K562 (cell line): ENCODE data around the gene MAST3. TPM values are rescaled to one million over a fixed set of nuclear protein-coding genes. Genes with fewer than 3 reads are reported as not detected.

ENCODE experiments used
- BRCA1 ChIP-seq, 2 experiments: fragments of 450-650 bp in 1 of 2; sonication (generic) in 1 of 2; formaldehyde crosslinking in 1 of 2; IDR thresholded peaks; 2 replicates each; pipeline versions ENCODE4 v1.5.0 to v1.6.1; 2017 to 2020; ENCODE audit warnings: mild to moderate bottlenecking in 1 of 2, missing genetic modification reagents in 1 of 2
- EP300 ChIP-seq: IDR thresholded peaks from 2 replicates; pipeline ENCODE4 v1.6.1; 2012; ENCODE audit warnings: low read length, improper control_type of control experiment
- GABPB2 ChIP-seq: fragments of 250-450 bp; sonication (Bioruptor Pico); conservative IDR thresholded peaks from 2 replicates; pipeline ENCODE4 v1.5.1; 2021; ENCODE audit warnings: mild to moderate bottlenecking
- HDAC8 ChIP-seq: fragments of 450-650 bp; IDR thresholded peaks from 2 replicates; pipeline ENCODE4 v1.6.1; 2016; ENCODE audit warnings: mild to moderate bottlenecking, missing genetic modification characterization, moderate library complexity, missing compliant biosample characterization
- HMG20B ChIP-seq: fragments of 250-450 bp; sonication (Bioruptor Pico); IDR thresholded peaks from 2 replicates; pipeline ENCODE4 v1.5.0; 2021; ENCODE audit warnings: mild to moderate bottlenecking
- KAT7 ChIP-seq: sonication (generic); formaldehyde crosslinking; IDR thresholded peaks from 2 replicates; pipeline ENCODE4 v1.8.0; 2022; ENCODE audit warnings: missing genetic modification reagents, mild to moderate bottlenecking, borderline replicate concordance
- MECOM ChIP-seq: fragments of 250-450 bp; sonication (Bioruptor Pico); IDR thresholded peaks from 2 replicates; pipeline ENCODE4 v1.8.0; 2022; ENCODE audit warnings: inconsistent platforms
- NRF1 ChIP-seq, 2 experiments: fragments of 450-650 bp; IDR thresholded peaks in 1 of 2; conservative IDR thresholded peaks in 1 of 2; 2 replicates each; pipeline ENCODE4 v1.6.1; 2014; ENCODE audit warnings: mild to moderate bottlenecking in 2 of 2
- RFX7 ChIP-seq: fragments of 250-450 bp; sonication (Bioruptor Pico); IDR thresholded peaks from 2 replicates; pipeline ENCODE4 v1.5.1; 2021; ENCODE audit warnings: mild to moderate bottlenecking
- TBL1XR1 ChIP-seq, 2 experiments: IDR thresholded peaks; 2 replicates each; pipeline ENCODE4 v1.6.1; 2012; ENCODE audit warnings: improper control_type of control experiment in 2 of 2, low read length in 2 of 2, mild to moderate bottlenecking in 1 of 2
- U2AF1 ChIP-seq: fragments of 200-400 bp; formaldehyde crosslinking; optimal IDR thresholded peaks from 2 replicates; pipeline ENCODE3; 2017; ENCODE audit warnings: mild to moderate bottlenecking, low read depth, low read length, moderate library complexity
- ZBTB1 ChIP-seq: sonication (generic); formaldehyde crosslinking; IDR thresholded peaks from 2 replicates; pipeline ENCODE4 v1.8.1; 2023; ENCODE audit warnings: missing genetic modification reagents, low read depth, mild to moderate bottlenecking, borderline replicate concordance
- ZBTB17 ChIP-seq: fragments of 450-650 bp; formaldehyde crosslinking; IDR thresholded peaks from 2 replicates; pipeline ENCODE4 v1.4.0; 2020; ENCODE audit warnings: mild to moderate bottlenecking
- ZKSCAN3 ChIP-seq: fragments of 250-450 bp; sonication (Bioruptor Pico); IDR thresholded peaks from 2 replicates; pipeline ENCODE4 v1.4.0; 2020
- ZNF140 ChIP-seq: fragments of 250-450 bp; sonication (Bioruptor Pico); IDR thresholded peaks from 2 replicates; pipeline ENCODE4 v1.8.0; 2021; ENCODE audit warnings: moderate library complexity, mild to moderate bottlenecking, inconsistent platforms
- ZNF184 ChIP-seq: sonication (generic); formaldehyde crosslinking; IDR thresholded peaks from 2 replicates; pipeline ENCODE4 v1.5.0; 2020; ENCODE audit warnings: missing genetic modification reagents
- polyA plus RNA-seq, 8 experiments: library from polyadenylated mRNA; depleted of rRNA in 4 of 8; stranded (reverse) in 5 of 8; unstranded in 3 of 8; fragments of >200 nt; fragmentation: Nextera tagmentation in 2 of 8; fragmentation: Illumina TruSeq in 1 of 8; extraction: Ambion mirVana in 2 of 8; extraction: Trizol in 1 of 8; gene quantifications; 2 replicates each; pipeline versions ENCODE4 v1.2.1 to v1.2.3, GENCODE V29; 2011 to 2014; ENCODE audit warnings: inconsistent platforms in 1 of 8, missing spikeins in 1 of 8
- total RNA-seq, 7 experiments: library from RNA; depleted of rRNA in 6 of 7; stranded (reverse); fragments of >200 nt in 6 of 7; fragmentation: Illumina TruSeq in 2 of 7; extraction: Trizol in 2 of 7; gene quantifications; 2 replicates each; pipeline versions ENCODE4 v1.2.1 to v1.2.3, GENCODE V29; 2011 to 2021; ENCODE audit warnings: low replicate concordance in 1 of 7
- TF ChIP-seq, protein P1 (sequence below): sonication (generic); formaldehyde crosslinking; IDR thresholded peaks from 2 replicates; pipeline ENCODE4 v1.8.0; 2023; ENCODE audit warnings: missing genetic modification reagents, mild to moderate bottlenecking, borderline replicate concordance
- TF ChIP-seq, protein P2 (sequence below), 2 experiments: IDR thresholded peaks; 2 replicates each; pipeline ENCODE4 v1.6.1; 2011; ENCODE audit warnings: borderline replicate concordance in 1 of 2, control low read depth in 1 of 2, low read depth in 1 of 2, low read length in 1 of 2, mild to moderate bottlenecking in 1 of 2, mixed read lengths in 1 of 2, moderate library complexity in 1 of 2; ENCODE audit not compliant: insufficient read depth in 1 of 2, insufficient read length in 1 of 2, poor library complexity in 1 of 2, severe bottlenecking in 1 of 2; ENCODE audit errors: extremely low read depth in 1 of 2
- TF ChIP-seq, protein P3 (sequence below): fragments of 150-350 bp; conservative IDR thresholded peaks from 2 replicates; pipeline ENCODE4 v1.6.1; 2014; ENCODE audit warnings: low read length

The MAST3 gene
- total and polyA plus RNA-seq, 9 of the 15 experiments (the other 6 are each of a cell fraction or from before 2014, with no cell fraction given): 0.94 to 9.9 (median 2.4) TPM

DNA sequence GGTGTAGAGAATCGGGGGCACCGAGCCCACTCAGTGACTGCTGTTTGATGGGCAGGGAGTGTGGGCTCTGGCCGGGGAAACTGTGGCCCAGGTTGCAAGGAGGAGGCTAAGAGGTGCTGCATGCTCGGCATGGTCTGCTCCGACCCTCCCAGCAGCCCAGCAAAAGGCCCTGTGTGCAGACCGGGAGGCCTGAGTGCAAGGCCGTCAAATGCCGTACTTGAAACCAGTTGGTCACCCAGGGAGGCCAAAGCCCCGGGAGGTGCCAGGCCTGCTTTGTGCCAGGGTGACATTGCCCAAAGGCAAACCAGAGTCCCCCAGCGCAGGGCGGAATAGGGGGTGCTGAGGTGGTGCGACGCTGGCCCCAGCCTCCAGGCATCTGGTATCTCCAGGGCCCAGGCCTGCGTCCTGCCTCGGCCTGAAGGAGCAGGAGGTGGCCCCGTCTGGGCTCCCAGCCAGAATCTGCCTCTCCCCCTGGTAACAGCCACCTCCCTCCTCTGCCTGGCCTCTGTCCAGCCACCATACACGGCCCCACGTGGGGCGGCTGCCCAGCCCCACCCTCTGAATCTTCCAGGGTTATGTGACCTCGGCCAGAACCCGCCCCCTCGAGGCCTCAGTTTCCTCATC, 59.4 kb downstream of the MAST3 start (continued):
- TF ChIP-seq ZKSCAN3 (CRISPR knock-in tag) (no peak), HMG20B (CRISPR knock-in tag) (no peak), ZNF184 (CRISPR knock-in tag) (no peak), NRF1 (conservative IDR thresholded peaks at IDR 0.05 in 1 of 2, IDR thresholded peaks at IDR 0.05 in 1 of 2) (peak; percentile 74 to 78), KAT7 (CRISPR knock-in tag) (0 out of 2 replicates have a peak, but pooled peaks have one; percentile 57), BRCA1 (IDR thresholded peaks at IDR 0.05) (no peak), BRCA1 (CRISPR knock-in tag; IDR thresholded peaks at IDR 0.05) (no peak), ZBTB1 (CRISPR knock-in tag) (peak; percentile 54; the same call in 1 of the 2 replicates), TBL1XR1 (IDR thresholded peaks at IDR 0.05; ENCODE audit: low read length in 2 of 2) (peak in 1 of 2 experiments; percentile 36; a peak in 1 of 4 replicates), GABPB2 (CRISPR knock-in tag) (no peak), MECOM (no peak), U2AF1 (no peak), HDAC8 (tag) (0 out of 2 replicates have a peak, but pooled peaks have one; percentile 22), ZNF140 (no peak), ZBTB17 (CRISPR knock-in tag) (0 out of 2 replicates have a peak, but pooled peaks have one; percentile 22), RFX7 (CRISPR knock-in tag) (no peak), EP300 (peak; percentile 75; the same call in 1 of the 2 replicates)
- TF ChIP-seq, protein P1, sequence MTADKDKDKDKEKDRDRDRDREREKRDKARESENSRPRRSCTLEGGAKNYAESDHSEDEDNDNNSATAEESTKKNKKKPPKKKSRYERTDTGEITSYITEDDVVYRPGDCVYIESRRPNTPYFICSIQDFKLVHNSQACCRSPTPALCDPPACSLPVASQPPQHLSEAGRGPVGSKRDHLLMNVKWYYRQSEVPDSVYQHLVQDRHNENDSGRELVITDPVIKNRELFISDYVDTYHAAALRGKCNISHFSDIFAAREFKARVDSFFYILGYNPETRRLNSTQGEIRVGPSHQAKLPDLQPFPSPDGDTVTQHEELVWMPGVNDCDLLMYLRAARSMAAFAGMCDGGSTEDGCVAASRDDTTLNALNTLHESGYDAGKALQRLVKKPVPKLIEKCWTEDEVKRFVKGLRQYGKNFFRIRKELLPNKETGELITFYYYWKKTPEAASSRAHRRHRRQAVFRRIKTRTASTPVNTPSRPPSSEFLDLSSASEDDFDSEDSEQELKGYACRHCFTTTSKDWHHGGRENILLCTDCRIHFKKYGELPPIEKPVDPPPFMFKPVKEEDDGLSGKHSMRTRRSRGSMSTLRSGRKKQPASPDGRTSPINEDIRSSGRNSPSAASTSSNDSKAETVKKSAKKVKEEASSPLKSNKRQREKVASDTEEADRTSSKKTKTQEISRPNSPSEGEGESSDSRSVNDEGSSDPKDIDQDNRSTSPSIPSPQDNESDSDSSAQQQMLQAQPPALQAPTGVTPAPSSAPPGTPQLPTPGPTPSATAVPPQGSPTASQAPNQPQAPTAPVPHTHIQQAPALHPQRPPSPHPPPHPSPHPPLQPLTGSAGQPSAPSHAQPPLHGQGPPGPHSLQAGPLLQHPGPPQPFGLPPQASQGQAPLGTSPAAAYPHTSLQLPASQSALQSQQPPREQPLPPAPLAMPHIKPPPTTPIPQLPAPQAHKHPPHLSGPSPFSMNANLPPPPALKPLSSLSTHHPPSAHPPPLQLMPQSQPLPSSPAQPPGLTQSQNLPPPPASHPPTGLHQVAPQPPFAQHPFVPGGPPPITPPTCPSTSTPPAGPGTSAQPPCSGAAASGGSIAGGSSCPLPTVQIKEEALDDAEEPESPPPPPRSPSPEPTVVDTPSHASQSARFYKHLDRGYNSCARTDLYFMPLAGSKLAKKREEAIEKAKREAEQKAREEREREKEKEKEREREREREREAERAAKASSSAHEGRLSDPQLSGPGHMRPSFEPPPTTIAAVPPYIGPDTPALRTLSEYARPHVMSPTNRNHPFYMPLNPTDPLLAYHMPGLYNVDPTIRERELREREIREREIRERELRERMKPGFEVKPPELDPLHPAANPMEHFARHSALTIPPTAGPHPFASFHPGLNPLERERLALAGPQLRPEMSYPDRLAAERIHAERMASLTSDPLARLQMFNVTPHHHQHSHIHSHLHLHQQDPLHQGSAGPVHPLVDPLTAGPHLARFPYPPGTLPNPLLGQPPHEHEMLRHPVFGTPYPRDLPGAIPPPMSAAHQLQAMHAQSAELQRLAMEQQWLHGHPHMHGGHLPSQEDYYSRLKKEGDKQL (CRISPR knock-in tag): 0 out of 2 replicates have a peak, but pooled peaks have one; percentile 75
- TF ChIP-seq, protein P2, sequence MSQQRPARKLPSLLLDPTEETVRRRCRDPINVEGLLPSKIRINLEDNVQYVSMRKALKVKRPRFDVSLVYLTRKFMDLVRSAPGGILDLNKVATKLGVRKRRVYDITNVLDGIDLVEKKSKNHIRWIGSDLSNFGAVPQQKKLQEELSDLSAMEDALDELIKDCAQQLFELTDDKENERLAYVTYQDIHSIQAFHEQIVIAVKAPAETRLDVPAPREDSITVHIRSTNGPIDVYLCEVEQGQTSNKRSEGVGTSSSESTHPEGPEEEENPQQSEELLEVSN (IDR thresholded peaks at IDR 0.05; ENCODE audit: borderline replicate concordance in 1 of 2, extremely low read depth in 1 of 2, insufficient read depth in 1 of 2, insufficient read length in 1 of 2, low read depth in 1 of 2, low read length in 1 of 2, poor library complexity in 1 of 2, severe bottlenecking in 1 of 2): peak; percentile 54 to 63
- TF ChIP-seq, protein P3, sequence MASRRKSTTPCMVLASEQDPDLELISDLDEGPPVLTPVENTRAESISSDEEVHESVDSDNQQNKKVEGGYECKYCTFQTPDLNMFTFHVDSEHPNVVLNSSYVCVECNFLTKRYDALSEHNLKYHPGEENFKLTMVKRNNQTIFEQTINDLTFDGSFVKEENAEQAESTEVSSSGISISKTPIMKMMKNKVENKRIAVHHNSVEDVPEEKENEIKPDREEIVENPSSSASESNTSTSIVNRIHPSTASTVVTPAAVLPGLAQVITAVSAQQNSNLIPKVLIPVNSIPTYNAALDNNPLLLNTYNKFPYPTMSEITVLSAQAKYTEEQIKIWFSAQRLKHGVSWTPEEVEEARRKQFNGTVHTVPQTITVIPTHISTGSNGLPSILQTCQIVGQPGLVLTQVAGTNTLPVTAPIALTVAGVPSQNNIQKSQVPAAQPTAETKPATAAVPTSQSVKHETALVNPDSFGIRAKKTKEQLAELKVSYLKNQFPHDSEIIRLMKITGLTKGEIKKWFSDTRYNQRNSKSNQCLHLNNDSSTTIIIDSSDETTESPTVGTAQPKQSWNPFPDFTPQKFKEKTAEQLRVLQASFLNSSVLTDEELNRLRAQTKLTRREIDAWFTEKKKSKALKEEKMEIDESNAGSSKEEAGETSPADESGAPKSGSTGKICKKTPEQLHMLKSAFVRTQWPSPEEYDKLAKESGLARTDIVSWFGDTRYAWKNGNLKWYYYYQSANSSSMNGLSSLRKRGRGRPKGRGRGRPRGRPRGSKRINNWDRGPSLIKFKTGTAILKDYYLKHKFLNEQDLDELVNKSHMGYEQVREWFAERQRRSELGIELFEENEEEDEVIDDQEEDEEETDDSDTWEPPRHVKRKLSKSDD: 0 out of 2 replicates have a peak, but pooled peaks have one; percentile 19
